UCSD-AML1 (cell line): ENCODE results near the gene IRF2BPL.

ENCODE experiments used
- DNase-seq: peaks from one replicate; lab custom pipeline; 2025; ENCODE audit not compliant: unreplicated experiment; lab: John Stamatoyannopoulos, UW

The IRF2BPL gene

GRCh38 chr14:77014004-77014604 is 14.4 kb downstream of the IRF2BPL start:
- no peak for DNase-seq

DNA sequence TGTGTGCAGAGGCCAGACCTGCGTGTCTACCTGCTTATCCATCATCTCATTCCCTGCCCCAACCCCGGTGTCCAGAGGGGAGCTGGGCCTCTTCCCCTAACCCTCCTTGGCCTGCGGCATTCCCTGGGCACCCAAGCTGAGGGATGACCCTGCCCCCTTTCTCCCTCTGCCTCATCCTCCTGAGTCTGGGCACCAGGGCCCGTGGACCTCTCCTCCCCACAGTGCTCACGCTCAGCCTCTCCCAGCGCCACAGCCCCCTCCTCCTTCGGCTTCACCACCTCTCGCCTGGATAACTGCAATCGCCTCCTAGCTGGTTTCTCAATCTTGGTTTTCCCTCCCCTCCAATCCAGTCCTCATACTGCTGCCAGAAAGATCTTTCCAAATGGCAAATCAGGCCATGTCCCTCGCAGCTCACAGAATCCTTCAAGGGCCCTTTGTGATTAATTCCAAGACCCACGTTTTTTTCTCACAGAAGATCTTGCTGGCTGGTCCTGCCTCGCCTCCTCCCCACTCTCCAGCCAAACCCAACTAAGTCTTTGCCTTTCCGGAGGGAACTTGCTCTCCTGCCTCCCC is 16.2 kb downstream of the IRF2BPL start:
- DNase-seq = no peak

GRCh38 chr14:77011245-77011644 is 17.3 kb downstream of the IRF2BPL start:
- DNase-seq = no peak

DNA sequence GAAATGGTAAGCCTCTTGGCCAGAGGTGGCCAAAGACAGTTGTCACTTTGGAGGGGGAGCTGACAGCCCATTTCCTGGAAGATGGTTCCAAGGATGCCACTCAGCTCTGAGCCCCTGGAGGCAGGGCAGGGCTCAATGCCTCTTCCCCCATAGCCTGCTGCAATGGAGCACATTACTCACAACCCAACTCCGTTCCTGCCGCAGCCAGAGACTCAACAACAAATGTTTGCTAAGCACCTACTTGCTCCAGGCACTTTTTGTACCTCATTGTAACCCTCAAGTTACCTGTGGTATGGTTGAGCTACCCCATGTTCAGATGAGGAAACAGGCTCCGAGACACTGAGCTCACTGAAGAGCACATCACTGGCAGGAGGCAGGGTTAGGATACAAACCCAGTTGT is 19.5 kb downstream of the IRF2BPL start:
- DNase-seq = no peak

DNA sequence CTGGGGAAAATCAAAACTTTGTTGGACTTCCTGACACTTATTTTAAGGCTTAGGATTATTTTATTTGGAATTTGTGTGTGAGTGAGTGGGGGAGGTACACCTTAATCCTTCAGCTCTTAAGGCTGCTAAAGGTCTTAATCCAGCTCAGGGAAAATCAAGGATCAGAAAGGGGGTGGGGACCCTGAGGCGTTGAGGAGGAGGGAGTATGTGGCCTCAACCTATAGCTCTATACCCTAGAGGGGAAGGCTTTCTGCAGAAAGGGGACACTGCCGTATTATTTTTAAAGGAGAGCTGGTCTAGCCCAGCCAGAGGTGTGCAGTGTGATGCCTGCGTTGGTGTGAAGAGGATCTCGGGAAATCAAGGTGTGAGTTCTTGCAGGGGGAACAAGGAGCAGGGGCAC is 20.0 kb downstream of the IRF2BPL start:
- no peak for DNase-seq

- DNase-seq = no peak
Observed at GRCh38 chr14:77007975-77008421, 20.5 kb downstream of the IRF2BPL start.

DNA sequence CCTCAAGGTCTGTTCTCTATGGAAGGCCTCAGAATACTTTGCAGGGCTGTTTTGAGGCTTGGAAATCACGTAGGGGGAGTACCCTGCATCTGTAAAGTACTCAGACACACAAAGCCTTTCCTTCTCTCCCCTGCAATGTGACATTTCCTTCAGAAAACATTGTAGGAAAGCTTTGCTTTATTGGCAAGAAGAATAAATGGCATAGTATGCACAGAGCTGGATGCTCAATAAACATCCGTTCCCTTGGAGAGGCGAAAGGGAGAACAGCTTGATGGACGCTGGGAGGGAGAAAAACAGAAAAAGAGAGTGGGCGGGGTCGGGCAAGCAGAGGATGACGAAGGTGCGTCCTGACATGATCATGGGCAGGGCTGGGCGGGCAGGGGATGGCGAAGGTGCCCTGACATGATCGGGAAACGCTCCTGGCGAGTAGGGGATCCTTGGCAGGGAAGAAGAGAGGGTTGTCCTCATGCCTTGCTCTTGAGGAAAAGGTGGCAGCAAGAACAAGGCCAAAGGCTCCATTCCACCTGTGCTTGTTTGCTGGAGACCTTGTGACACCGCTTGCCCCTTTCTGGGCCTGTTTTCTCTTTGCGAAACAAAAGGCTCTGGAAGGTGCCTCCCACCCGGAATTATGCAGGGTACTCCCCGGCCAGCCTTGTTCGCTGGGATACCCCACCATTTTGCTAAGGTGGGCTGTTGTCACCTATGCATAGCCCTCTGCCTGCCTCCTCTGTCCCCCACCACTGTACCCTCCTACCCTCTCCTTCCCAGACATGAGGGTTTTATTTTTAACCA is 21.1 kb downstream of the IRF2BPL start:
- no peak for DNase-seq

- no peak for DNase-seq
Observed at GRCh38 chr14:77006132-77006531, 22.4 kb downstream of the IRF2BPL start.

GRCh38 chr14:77005559-77005958 is 22.9 kb downstream of the IRF2BPL start:
- no peak for DNase-seq

- no peak for DNase-seq
Observed at GRCh38 chr14:77004711-77005460, 23.6 kb downstream of the IRF2BPL start.

- no peak for DNase-seq
Observed at GRCh38 chr14:77003960-77004710, 24.4 kb downstream of the IRF2BPL start.

- no peak for DNase-seq
Observed at GRCh38 chr14:77002889-77003288, 25.6 kb downstream of the IRF2BPL start.

DNA sequence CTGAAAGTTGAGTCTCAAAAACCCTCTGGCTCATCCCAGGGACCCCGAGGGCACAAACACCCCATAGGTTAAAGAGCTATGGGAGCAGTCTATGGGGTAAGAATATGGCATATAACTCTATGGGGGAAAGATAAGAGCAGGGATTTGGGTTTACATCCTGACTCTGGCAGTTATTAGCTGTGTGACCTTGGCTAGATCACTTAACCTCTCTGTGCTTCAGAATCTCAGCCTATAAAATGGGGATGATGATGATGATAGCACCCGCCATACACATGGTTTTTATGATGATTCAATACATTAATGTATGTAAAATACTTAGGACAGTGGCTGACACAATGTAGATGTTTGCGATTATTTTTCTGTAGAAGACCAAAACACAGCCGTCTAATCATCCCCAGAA is 26.2 kb downstream of the IRF2BPL start:
- no peak for DNase-seq

GRCh38 chr14:77000340-77001270 is 27.9 kb downstream of the IRF2BPL start:
- DNase-seq = peak; percentile 64

- no peak for DNase-seq
Observed at GRCh38 chr14:76998910-76999309, 29.6 kb downstream of the IRF2BPL start.

DNA sequence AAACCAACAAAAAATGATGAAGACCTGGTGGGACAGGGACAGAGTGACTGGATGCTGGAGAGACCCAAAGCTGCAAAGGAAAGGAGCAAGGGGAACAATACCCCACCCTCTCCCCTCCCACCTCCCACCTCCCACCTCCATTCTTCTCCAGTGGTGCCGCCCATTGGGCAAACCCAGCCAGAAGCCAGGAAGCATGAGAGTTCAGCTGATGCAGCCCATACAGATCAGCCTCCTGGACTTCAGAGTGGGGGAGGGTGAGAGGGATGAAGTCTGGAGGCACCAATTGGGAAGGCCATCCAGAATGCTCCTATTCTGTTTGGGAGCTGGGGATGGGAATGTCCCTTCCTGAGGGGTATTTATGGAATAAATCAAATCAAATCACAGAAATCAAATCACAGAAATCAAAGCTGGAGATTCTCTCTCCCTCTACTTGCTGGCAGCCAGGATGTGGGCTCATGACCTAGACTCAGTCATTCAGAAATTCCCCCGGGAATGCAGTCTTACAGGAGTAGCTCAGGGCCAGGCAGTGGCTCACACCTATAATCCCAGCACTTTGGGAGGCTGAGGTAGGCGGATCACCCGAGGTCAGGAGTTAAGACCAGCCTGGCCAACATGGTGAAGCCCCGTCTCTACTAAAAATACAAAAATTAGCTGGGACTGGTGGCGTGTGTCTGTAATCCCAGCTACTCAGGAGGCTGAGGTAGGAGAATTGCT is 31.1 kb downstream of the IRF2BPL start:
- no peak for DNase-seq

DNA sequence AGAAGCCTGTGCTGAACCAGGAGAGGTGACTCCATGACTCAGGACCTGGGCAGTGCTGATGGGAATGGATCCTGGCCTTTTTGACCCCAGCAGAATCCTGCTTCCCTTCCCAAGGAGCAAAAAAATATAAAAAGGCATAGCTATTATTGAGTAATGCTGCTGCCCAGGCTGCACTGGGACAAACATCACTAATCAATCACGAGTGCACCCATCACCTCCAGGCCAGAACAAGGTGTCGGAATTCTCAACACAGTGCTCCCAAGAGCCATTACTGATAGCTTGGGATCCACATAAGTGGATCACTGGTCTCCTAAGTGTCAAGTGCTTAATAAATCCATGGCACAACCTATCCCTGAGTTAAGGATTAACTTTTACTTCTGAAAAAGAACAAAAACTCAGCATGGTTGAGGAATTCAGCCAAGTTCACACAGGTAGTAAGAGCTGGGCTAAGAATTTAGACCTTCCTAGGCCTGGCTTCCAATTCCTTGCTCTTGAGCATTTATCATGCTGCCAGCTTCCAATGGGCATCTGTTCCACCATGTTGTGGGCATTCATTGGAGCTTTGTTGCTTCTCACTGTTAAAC is 31.9 kb downstream of the IRF2BPL start:
- DNase-seq = no peak

- no peak for DNase-seq
Observed at GRCh38 chr14:76995279-76996035, 33.1 kb downstream of the IRF2BPL start.
